Measurements from ENCODE around the gene NUDT4.

The NUDT4 gene

GRCh38 chr12:93377252-93378195 lies at the start of gene NUDT4:
Gene NUDT4 (plus strand): TSS chr12:93377925. CDS start chr12:93378323, 398 bp downstream.
- H3K36me3 ChIP-seq (ENCODE audit: control insufficient read depth in 1 of 2, insufficient read depth in 2 of 2, low read length in 2 of 2), result no peaks in the 10 kb centered on the region
- H3K9me3 ChIP-seq (ENCODE audit: control insufficient read depth in 1 of 2, low read length in 2 of 2), result no peaks in the 10 kb centered on the region
- no peaks in the 10 kb centered on the region for H3K27me3 ChIP-seq (ENCODE audit: low read depth, low read length)
- H3K27ac ChIP-seq (ENCODE audit: low read length), result peak within 1 kb of the TSS; percentile 98
- H3K4me3 ChIP-seq (ENCODE audit: low read depth in 1 of 2, low read length in 2 of 2), result peak within 1 kb of the TSS; percentile 70 to 95
- H3K4me1 ChIP-seq (ENCODE audit: control insufficient read depth in 1 of 2, insufficient read depth in 2 of 2, low read length in 2 of 2), result peaks cover 0 to 16% of the 10 kb centered on the region in 2 donors

- Histone ChIP-seq H3K4me1 (ENCODE audit: control insufficient read depth in 1 of 2, insufficient read depth in 2 of 2, low read length in 2 of 2) (no peaks in the 10 kb centered on the region), H3K27me3 (ENCODE audit: low read depth, low read length) (no peaks in the 10 kb centered on the region), H3K27ac (ENCODE audit: low read length) (no peak overlapping the region), H3K9me3 (ENCODE audit: control insufficient read depth in 1 of 2, low read length in 2 of 2) (no peaks in the 10 kb centered on the region), H3K36me3 (ENCODE audit: control insufficient read depth in 1 of 2, insufficient read depth in 2 of 2, low read length in 2 of 2) (no peaks in the 10 kb centered on the region), H3K4me3 (ENCODE audit: low read depth in 1 of 2, low read length in 2 of 2) (no peak overlapping the region)
Measured at GRCh38 chr12:93333054-93333453, 44.7 kb upstream of the NUDT4 start.

GRCh38 chr12:93333828-93334227 lies 43.9 kb upstream of the NUDT4 start:
- H3K36me3 ChIP-seq (ENCODE audit: control insufficient read depth in 1 of 2, insufficient read depth in 2 of 2, low read length in 2 of 2), result no peaks in the 10 kb centered on the region
- no peak overlapping the region for H3K27ac ChIP-seq (ENCODE audit: low read length)
- no peaks in the 10 kb centered on the region for H3K27me3 ChIP-seq (ENCODE audit: low read depth, low read length)
- no peaks in the 10 kb centered on the region for H3K9me3 ChIP-seq (ENCODE audit: control insufficient read depth in 1 of 2, low read length in 2 of 2)
- H3K4me3 ChIP-seq (ENCODE audit: low read depth in 1 of 2, low read length in 2 of 2), result no peak overlapping the region
- H3K4me1 ChIP-seq (ENCODE audit: control insufficient read depth in 1 of 2, insufficient read depth in 2 of 2, low read length in 2 of 2), result no peaks in the 10 kb centered on the region

- Histone ChIP-seq H3K4me3 (ENCODE audit: low read depth in 1 of 2, low read length in 2 of 2) (no peak overlapping the region), H3K27ac (ENCODE audit: low read length) (no peak overlapping the region)
Measured at GRCh38 chr12:93335603-93336162, 42.0 kb upstream of the NUDT4 start.

GRCh38 chr12:93336291-93336741 lies 41.4 kb upstream of the NUDT4 start:
- Histone ChIP-seq H3K4me3 (ENCODE audit: low read depth in 1 of 2, low read length in 2 of 2) (no peak overlapping the region), H3K9me3 (ENCODE audit: control insufficient read depth in 1 of 2, low read length in 2 of 2) (no peaks in the 10 kb centered on the region), H3K27me3 (ENCODE audit: low read depth, low read length) (no peaks in the 10 kb centered on the region), H3K36me3 (ENCODE audit: control insufficient read depth in 1 of 2, insufficient read depth in 2 of 2, low read length in 2 of 2) (no peaks in the 10 kb centered on the region), H3K27ac (ENCODE audit: low read length) (no peak overlapping the region), H3K4me1 (ENCODE audit: control insufficient read depth in 1 of 2, insufficient read depth in 2 of 2, low read length in 2 of 2) (no peaks in the 10 kb centered on the region)

More at GRCh38 chr12:93335603-93336162, 42.0 kb upstream of the NUDT4 start:
- no peaks in the 10 kb centered on the region for H3K36me3 ChIP-seq (ENCODE audit: control insufficient read depth in 1 of 2, insufficient read depth in 2 of 2, low read length in 2 of 2)
- no peaks in the 10 kb centered on the region for H3K27me3 ChIP-seq (ENCODE audit: low read depth, low read length)
- H3K9me3 ChIP-seq (ENCODE audit: control insufficient read depth in 1 of 2, low read length in 2 of 2), result no peaks in the 10 kb centered on the region
- no peaks in the 10 kb centered on the region for H3K4me1 ChIP-seq (ENCODE audit: control insufficient read depth in 1 of 2, insufficient read depth in 2 of 2, low read length in 2 of 2)

- Histone ChIP-seq H3K4me1 (ENCODE audit: control insufficient read depth in 1 of 2, insufficient read depth in 2 of 2, low read length in 2 of 2) (no peaks in the 10 kb centered on the region), H3K4me3 (ENCODE audit: low read depth in 1 of 2, low read length in 2 of 2) (no peak overlapping the region), H3K36me3 (ENCODE audit: control insufficient read depth in 1 of 2, insufficient read depth in 2 of 2, low read length in 2 of 2) (no peaks in the 10 kb centered on the region), H3K27ac (ENCODE audit: low read length) (no peak overlapping the region), H3K9me3 (ENCODE audit: control insufficient read depth in 1 of 2, low read length in 2 of 2) (no peaks in the 10 kb centered on the region), H3K27me3 (ENCODE audit: low read depth, low read length) (no peaks in the 10 kb centered on the region)
Measured at GRCh38 chr12:93338598-93338997, 39.1 kb upstream of the NUDT4 start.

- Histone ChIP-seq H3K27me3 (ENCODE audit: low read depth, low read length) (no peaks in the 10 kb centered on the region), H3K4me1 (ENCODE audit: control insufficient read depth in 1 of 2, insufficient read depth in 2 of 2, low read length in 2 of 2) (no peaks in the 10 kb centered on the region), H3K36me3 (ENCODE audit: control insufficient read depth in 1 of 2, insufficient read depth in 2 of 2, low read length in 2 of 2) (no peaks in the 10 kb centered on the region), H3K27ac (ENCODE audit: low read length) (no peak overlapping the region), H3K9me3 (ENCODE audit: control insufficient read depth in 1 of 2, low read length in 2 of 2) (no peaks in the 10 kb centered on the region), H3K4me3 (ENCODE audit: low read depth in 1 of 2, low read length in 2 of 2) (no peak overlapping the region)
Measured at GRCh38 chr12:93339695-93340094, 38.0 kb upstream of the NUDT4 start.

- Histone ChIP-seq H3K4me3 (ENCODE audit: low read depth in 1 of 2, low read length in 2 of 2) (no peak overlapping the region), H3K27me3 (ENCODE audit: low read depth, low read length) (no peaks in the 10 kb centered on the region), H3K27ac (ENCODE audit: low read length) (no peak overlapping the region), H3K9me3 (ENCODE audit: control insufficient read depth in 1 of 2, low read length in 2 of 2) (no peaks in the 10 kb centered on the region), H3K36me3 (ENCODE audit: control insufficient read depth in 1 of 2, insufficient read depth in 2 of 2, low read length in 2 of 2) (no peaks in the 10 kb centered on the region), H3K4me1 (ENCODE audit: control insufficient read depth in 1 of 2, insufficient read depth in 2 of 2, low read length in 2 of 2) (no peaks in the 10 kb centered on the region)
Measured at GRCh38 chr12:93341409-93342049, 36.2 kb upstream of the NUDT4 start.

GRCh38 chr12:93347054-93347785 lies 30.5 kb upstream of the NUDT4 start:
- Histone ChIP-seq H3K4me1 (ENCODE audit: control insufficient read depth in 1 of 2, insufficient read depth in 2 of 2, low read length in 2 of 2) (no peaks in the 10 kb centered on the region), H3K27ac (ENCODE audit: low read length) (no peak overlapping the region), H3K4me3 (ENCODE audit: low read depth in 1 of 2, low read length in 2 of 2) (no peak overlapping the region), H3K36me3 (ENCODE audit: control insufficient read depth in 1 of 2, insufficient read depth in 2 of 2, low read length in 2 of 2) (no peaks in the 10 kb centered on the region), H3K27me3 (ENCODE audit: low read depth, low read length) (no peaks in the 10 kb centered on the region), H3K9me3 (ENCODE audit: control insufficient read depth in 1 of 2, low read length in 2 of 2) (no peaks in the 10 kb centered on the region)

- no peaks in the 10 kb centered on the region for H3K4me1 ChIP-seq (ENCODE audit: control insufficient read depth in 1 of 2, insufficient read depth in 2 of 2, low read length in 2 of 2)
- no peak overlapping the region for H3K27ac ChIP-seq (ENCODE audit: low read length)
- no peaks in the 10 kb centered on the region for H3K27me3 ChIP-seq (ENCODE audit: low read depth, low read length)
- H3K9me3 ChIP-seq (ENCODE audit: control insufficient read depth in 1 of 2, low read length in 2 of 2), result no peaks in the 10 kb centered on the region
- H3K36me3 ChIP-seq (ENCODE audit: control insufficient read depth in 1 of 2, insufficient read depth in 2 of 2, low read length in 2 of 2), result no peaks in the 10 kb centered on the region
- no peak overlapping the region for H3K4me3 ChIP-seq (ENCODE audit: low read depth in 1 of 2, low read length in 2 of 2)
Measured at GRCh38 chr12:93348575-93349435, 28.9 kb upstream of the NUDT4 start.

Data from muscle layer of duodenum (tissue), 2 donors.